PC-3 (cell line): Measurements from ENCODE around the gene PALD1. TPM values are rescaled to one million over a fixed set of nuclear protein-coding genes. Genes with fewer than 3 reads are reported as not detected.

ENCODE experiments used
- ATAC-seq: fragments of 200-7000 bp; cut with Tn5 transposase; 2 replicates; pipeline ENCODE4 v1.9.1; 2020; ENCODE audit warnings: mild to moderate bottlenecking, moderate library complexity
- BruUV-seq: library from RNA; stranded (reverse); fragments of 400-500 nt; replicated peaks from 2 replicates; lab custom pipeline; 2021; lab: Mats Ljungman, UMichigan
- CTCF ChIA-PET: fragments of 300-600 bp; sonication (Branson Sonifier 250); formaldehyde crosslinking; loops from one replicate; lab custom pipeline; 2022; ENCODE audit warnings: antibody characterized with exemption; lab: Charles Lee
- POLR2A ChIA-PET: fragments of 300-600 bp; sonication (Branson Sonifier 250); formaldehyde crosslinking; loops from one replicate; lab custom pipeline; 2022; ENCODE audit warnings: antibody characterized with exemption; ENCODE audit not compliant: unreplicated experiment; lab: Charles Lee
- DNase-seq: peaks from one replicate; pipeline ENCODE4 v3.0.0-alpha.2; 2015
- H2AFZ ChIP-seq: fragments of 300-600 bp; sonication (generic); 2 replicates; pipeline ENCODE4 v1.6.0; 2016; ENCODE audit warnings: antibody characterized with exemption, low read length
- H3F3A ChIP-seq: fragments of 300-600 bp; sonication (generic); one replicate; pipeline ENCODE4 v1.6.0; 2017; ENCODE audit warnings: antibody characterized with exemption, low read length, control low read depth, mild to moderate bottlenecking; ENCODE audit not compliant: unreplicated experiment
- H3K27ac ChIP-seq: fragments of 300-600 bp; sonication (generic); 2 replicates; pipeline ENCODE4 v1.5.1; 2016; ENCODE audit warnings: mild to moderate bottlenecking, low read length
- H3K27me3 ChIP-seq: fragments of 300-600 bp; sonication (generic); 2 replicates; pipeline ENCODE4 v1.6.1; 2016; ENCODE audit warnings: low read length, mixed read lengths
- H3K36me3 ChIP-seq: fragments of 300-600 bp; sonication (generic); 2 replicates; pipeline ENCODE4 v1.6.1; 2016; ENCODE audit warnings: low read depth, mixed run types, low read length, mixed read lengths
- H3K4me1 ChIP-seq: fragments of 300-600 bp; sonication (generic); 2 replicates; pipeline ENCODE4 v1.5.1; 2016; ENCODE audit warnings: low read length; ENCODE audit not compliant: insufficient read depth
- H3K4me2 ChIP-seq: fragments of 300-600 bp; sonication (generic); 2 replicates; pipeline ENCODE4 v1.6.0; 2016; ENCODE audit warnings: low read length
- H3K4me3 ChIP-seq: fragments of 300-600 bp; sonication (generic); 2 replicates; pipeline ENCODE4 v1.5.1; 2016; ENCODE audit warnings: mild to moderate bottlenecking, low read length, mixed read lengths
- H3K79me2 ChIP-seq: fragments of 300-600 bp; sonication (generic); 2 replicates; pipeline ENCODE4 v1.6.1; 2017; ENCODE audit warnings: low read length, mixed read lengths
- H3K9ac ChIP-seq: fragments of 300-600 bp; sonication (generic); 2 replicates; pipeline ENCODE4 v1.6.0; 2016; ENCODE audit warnings: mild to moderate bottlenecking, low read length
- H3K9me2 ChIP-seq: fragments of 300-600 bp; sonication (generic); replicated peaks from 2 replicates; pipeline ENCODE4 v1.6.1; 2016; ENCODE audit warnings: mixed run types, low read length, mixed read lengths
- H3K9me3 ChIP-seq: fragments of 300-600 bp; sonication (generic); 2 replicates; pipeline ENCODE4 v1.6.1; 2016; ENCODE audit warnings: low read length, mixed read lengths
- H4K20me1 ChIP-seq: fragments of 300-600 bp; sonication (generic); 2 replicates; pipeline ENCODE4 v1.6.1; 2016; ENCODE audit warnings: low read length, mixed read lengths
- EZH2 ChIP-seq: fragments of 300-600 bp; sonication (generic); IDR thresholded peaks from one replicate; pipeline ENCODE4 v1.6.1; 2017; ENCODE audit warnings: antibody characterized with exemption, mild to moderate bottlenecking, low read length; ENCODE audit not compliant: unreplicated experiment
- EZH2phosphoT487 ChIP-seq: fragments of 300-600 bp; sonication (generic); IDR thresholded peaks from 2 replicates; pipeline ENCODE4 v1.6.1; 2018; ENCODE audit warnings: mild to moderate bottlenecking, antibody characterized with exemption, low read length, borderline replicate concordance
- intact Hi-C: fragments of 100-400 bp; cut with micrococcal nuclease; formaldehyde crosslinking; loops from 2 replicates; pipeline ENCODE4 v1.9.0; 2023
- total RNA-seq: library from RNA; depleted of rRNA; stranded (reverse); fragments of >200 nt; gene quantifications from 2 replicates; pipeline ENCODE4 v1.2.3, GENCODE V29; 2014
- TF ChIP-seq, protein P1 (sequence below): fragments of 300-600 bp; sonication (generic); conservative IDR thresholded peaks from 2 replicates; pipeline ENCODE4 v1.5.1; 2017; ENCODE audit warnings: antibody characterized with exemption, low read depth, mild to moderate bottlenecking, low read length

Gene PALD1
- total RNA-seq, 1 experiment from 2014 or later: 0.80 TPM

GRCh38 chr10:70433581-70434280, 44.8 kb upstream of the PALD1 start:
- POLR2A ChIA-PET: no interaction called here

GRCh38 chr10:70435241-70436085, 43.1 kb upstream of the PALD1 start:
- Histone ChIP-seq H3K4me2 (no peak overlapping the region), H3K9me2 (no peaks in the 10 kb centered on the region), H3K4me3 (no peak overlapping the region), H3K4me1 (no peaks in the 10 kb centered on the region), H2AFZ (no peak overlapping the region), H3K36me3 (peaks cover under 1% of the 10 kb centered on the region; the same call in 1 of the 2 replicates), H3K27me3 (no peaks in the 10 kb centered on the region), H3K79me2 (no peaks in the 10 kb centered on the region), H4K20me1 (no peaks in the 10 kb centered on the region), H3K9ac (no peak overlapping the region), H3K9me3 (no peaks in the 10 kb centered on the region), H3F3A (no peaks in the 10 kb centered on the region), H3K27ac (no peak overlapping the region)
- intact Hi-C loops: no loop called here
- ATAC-seq (no peak), DNase-seq (no peak)
- no TSS peak for BruUV-seq
- ChIA-PET CTCF (no interaction called here), POLR2A (interaction anchor here (0.6 kb wide), 1 partner anchor 17 kb away, joined by 3 read pairs; no protein-coding TSS in a partner anchor)
- TF ChIP-seq, protein P1, sequence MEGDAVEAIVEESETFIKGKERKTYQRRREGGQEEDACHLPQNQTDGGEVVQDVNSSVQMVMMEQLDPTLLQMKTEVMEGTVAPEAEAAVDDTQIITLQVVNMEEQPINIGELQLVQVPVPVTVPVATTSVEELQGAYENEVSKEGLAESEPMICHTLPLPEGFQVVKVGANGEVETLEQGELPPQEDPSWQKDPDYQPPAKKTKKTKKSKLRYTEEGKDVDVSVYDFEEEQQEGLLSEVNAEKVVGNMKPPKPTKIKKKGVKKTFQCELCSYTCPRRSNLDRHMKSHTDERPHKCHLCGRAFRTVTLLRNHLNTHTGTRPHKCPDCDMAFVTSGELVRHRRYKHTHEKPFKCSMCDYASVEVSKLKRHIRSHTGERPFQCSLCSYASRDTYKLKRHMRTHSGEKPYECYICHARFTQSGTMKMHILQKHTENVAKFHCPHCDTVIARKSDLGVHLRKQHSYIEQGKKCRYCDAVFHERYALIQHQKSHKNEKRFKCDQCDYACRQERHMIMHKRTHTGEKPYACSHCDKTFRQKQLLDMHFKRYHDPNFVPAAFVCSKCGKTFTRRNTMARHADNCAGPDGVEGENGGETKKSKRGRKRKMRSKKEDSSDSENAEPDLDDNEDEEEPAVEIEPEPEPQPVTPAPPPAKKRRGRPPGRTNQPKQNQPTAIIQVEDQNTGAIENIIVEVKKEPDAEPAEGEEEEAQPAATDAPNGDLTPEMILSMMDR: no peak
- no peak for TF ChIP-seq EZH2
- TF ChIP-seq EZH2phosphoT487: no peak

More at GRCh38 chr10:70433581-70434280, 44.8 kb upstream of the PALD1 start:
- no peaks in the 10 kb centered on the region for H3F3A ChIP-seq
- H3K36me3 ChIP-seq: peaks cover 12% of the 10 kb centered on the region; the same call in 1 of the 2 replicates
- TF ChIP-seq, protein P1: no peak
- TF ChIP-seq EZH2: no peak
- no peak for TF ChIP-seq EZH2phosphoT487
- no peaks in the 10 kb centered on the region for H3K79me2 ChIP-seq
- no peak overlapping the region for H3K4me3 ChIP-seq
- no TSS peak for BruUV-seq
- no peaks in the 10 kb centered on the region for H3K9me3 ChIP-seq
- no peaks in the 10 kb centered on the region for H3K9me2 ChIP-seq
- CTCF ChIA-PET: interaction anchor here (0.5 to 0.6 kb wide), 2 partner anchors 55 to 909 kb away, joined by 3 to 4 read pairs; no protein-coding TSS in a partner anchor
- intact Hi-C loops: no loop called here
- H3K27me3 ChIP-seq: no peaks in the 10 kb centered on the region
- no peaks in the 10 kb centered on the region for H4K20me1 ChIP-seq
- H2AFZ ChIP-seq: no peak overlapping the region
- H3K4me1 ChIP-seq: no peaks in the 10 kb centered on the region
- DNase-seq (no peak), ATAC-seq (no peak)
- no peak overlapping the region for H3K27ac ChIP-seq
- H3K4me2 ChIP-seq: no peak overlapping the region
- H3K9ac ChIP-seq: no peak overlapping the region
